Kidney glomerular epithelial cell (primary cell): ENCODE results near the gene NUP107.

Source experiments
- DNase-seq: peaks from one replicate; lab custom pipeline; 2025; lab: John Stamatoyannopoulos, UW

NUP107 gene

GRCh38 chr12:68773582-68773981 lies 86.8 kb downstream of the NUP107 start:
- no peak for DNase-seq

- DNase-seq = no peak
Measured at GRCh38 chr12:68775121-68775630, 88.4 kb downstream of the NUP107 start.

GRCh38 chr12:68776976-68777610 lies 90.3 kb downstream of the NUP107 start:
- no peak for DNase-seq

- DNase-seq = no peak
Measured at GRCh38 chr12:68779280-68779679, 92.5 kb downstream of the NUP107 start.

GRCh38 chr12:68780731-68781130 lies 94.0 kb downstream of the NUP107 start:
- DNase-seq = no peak

GRCh38 chr12:68781728-68782127 lies 95.0 kb downstream of the NUP107 start:
- DNase-seq = no peak

- DNase-seq = no peak
Measured at GRCh38 chr12:68784015-68784414, 97.2 kb downstream of the NUP107 start.

- no peak for DNase-seq
Measured at GRCh38 chr12:68785358-68785757, 98.6 kb downstream of the NUP107 start.

GRCh38 chr12:68785823-68786222 lies 99.0 kb downstream of the NUP107 start:
- DNase-seq = no peak

- DNase-seq = no peak
Measured at GRCh38 chr12:68786929-68787328, 100.2 kb downstream of the NUP107 start.

- no peak for DNase-seq
Measured at GRCh38 chr12:68788554-68789143, 101.9 kb downstream of the NUP107 start.

GRCh38 chr12:68789144-68789878 lies 102.5 kb downstream of the NUP107 start:
- no peak for DNase-seq

GRCh38 chr12:68790081-68790951 lies 103.5 kb downstream of the NUP107 start:
- DNase-seq = no peak

- DNase-seq = no peak
Measured at GRCh38 chr12:68790952-68791234, 104.1 kb downstream of the NUP107 start.

GRCh38 chr12:68791897-68792481 lies 105.2 kb downstream of the NUP107 start:
- no peak for DNase-seq

- DNase-seq = no peak
Measured at GRCh38 chr12:68792952-68793351, 106.2 kb downstream of the NUP107 start.

- no peak for DNase-seq
Measured at GRCh38 chr12:68793436-68793835, 106.7 kb downstream of the NUP107 start.

- no peak for DNase-seq
Measured at GRCh38 chr12:68793975-68794652, 107.3 kb downstream of the NUP107 start.

- DNase-seq = no peak
Measured at GRCh38 chr12:68794653-68795251, 108.0 kb downstream of the NUP107 start.
